Measurements from ENCODE around the gene BLNK.

- TF ChIP-seq CTCF (conservative IDR thresholded peaks at IDR 0.05; ENCODE audit: low read depth, low read length) = no peak
- no peak for TF ChIP-seq EZH2 (IDR thresholded peaks at IDR 0.05; ENCODE audit: borderline replicate concordance, low read depth, low read length, poor library complexity, severe bottlenecking)
Measured at GRCh38 chr10:96212911-96213310, 58.5 kb downstream of the BLNK start.

All from A673 (cell line).